T follicular helper cell (primary cell): ENCODE results near the gene OR51E1.

Source experiments
- DNase-seq: peaks from one replicate; pipeline ENCODE4 v3.0.0-alpha.2; 2020; ENCODE audit warnings: low read depth
- total RNA-seq, 2 experiments: gene quantifications; one replicate each; lab custom pipeline; 2026; lab: John Stamatoyannopoulos, UW

The OR51E1 gene
- total RNA-seq = 0 to 0.04 reads per million in 2 experiments

GRCh38 chr11:4643682-4644081 lies at the start of gene OR51E1:
Gene OR51E1 (plus strand): TSS chr11:4643982. CDS start chr11:4652527, 8,545 bp downstream.
- DNase-seq = no peak

- DNase-seq = no peak
Measured at GRCh38 chr11:4605057-4605456, 38.7 kb upstream of the OR51E1 start.

DNA sequence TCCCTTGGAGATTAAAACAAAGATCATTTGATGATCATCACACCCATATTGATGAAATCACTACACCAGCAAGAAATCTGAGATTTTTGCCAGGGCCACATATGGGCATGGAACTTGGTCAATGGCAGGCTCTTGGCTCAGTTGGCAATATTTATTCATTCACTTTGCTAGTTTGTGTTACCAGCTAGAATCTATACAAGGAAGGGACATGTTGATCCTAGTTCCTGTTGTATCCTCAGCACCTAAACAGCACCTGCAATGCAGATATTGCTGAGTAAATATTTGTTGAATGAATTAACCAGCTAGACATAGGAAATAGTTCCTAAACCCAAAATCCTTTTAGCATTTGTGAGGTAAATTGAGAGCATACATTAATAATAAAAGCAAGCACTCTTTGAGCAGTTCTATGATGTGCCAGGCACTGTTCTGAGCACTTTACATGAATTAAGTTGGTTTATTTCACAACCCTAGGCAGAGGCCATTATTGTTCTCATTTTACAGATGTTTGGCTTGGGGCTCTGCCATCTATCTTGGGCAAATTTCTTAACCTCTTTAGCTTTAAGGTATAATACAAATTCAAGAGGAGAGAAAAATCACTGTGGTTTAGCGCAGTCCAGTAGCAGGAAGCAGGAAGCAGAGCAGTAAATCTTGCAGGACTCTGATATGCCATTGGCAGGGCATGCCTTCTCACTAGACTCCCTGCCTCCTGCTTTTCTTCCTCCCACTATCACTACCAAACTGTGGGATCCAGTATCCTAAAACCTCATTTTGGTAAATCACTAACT lies 37.4 kb upstream of the OR51E1 start:
- DNase-seq = no peak

DNA sequence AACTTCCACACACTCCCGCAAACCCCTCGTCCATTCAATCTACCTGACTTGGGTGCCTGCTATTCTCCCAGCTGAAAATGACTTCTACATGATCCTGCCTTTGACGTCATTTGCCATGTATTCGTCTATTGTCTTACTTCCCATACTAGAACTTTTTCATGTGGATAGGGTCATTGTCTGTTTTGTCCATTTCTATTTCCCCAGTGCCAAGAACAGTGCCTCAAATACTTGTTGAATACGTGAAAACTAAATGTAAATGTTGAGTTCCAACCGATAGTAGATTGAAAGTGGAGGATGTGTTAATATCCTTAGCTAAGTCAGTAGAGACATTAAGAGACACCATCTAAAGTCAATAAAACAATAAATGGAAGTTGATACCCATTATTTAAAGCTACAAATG lies 36.7 kb upstream of the OR51E1 start:
- no peak for DNase-seq

- DNase-seq = peak; percentile 91
Measured at GRCh38 chr11:4607781-4608666, 35.8 kb upstream of the OR51E1 start, which contains the start of gene TRIM68. Gene TRIM68 (minus strand): TSS chr11:4608231. CDS start chr11:4605504, 2,727 bp downstream.

DNA sequence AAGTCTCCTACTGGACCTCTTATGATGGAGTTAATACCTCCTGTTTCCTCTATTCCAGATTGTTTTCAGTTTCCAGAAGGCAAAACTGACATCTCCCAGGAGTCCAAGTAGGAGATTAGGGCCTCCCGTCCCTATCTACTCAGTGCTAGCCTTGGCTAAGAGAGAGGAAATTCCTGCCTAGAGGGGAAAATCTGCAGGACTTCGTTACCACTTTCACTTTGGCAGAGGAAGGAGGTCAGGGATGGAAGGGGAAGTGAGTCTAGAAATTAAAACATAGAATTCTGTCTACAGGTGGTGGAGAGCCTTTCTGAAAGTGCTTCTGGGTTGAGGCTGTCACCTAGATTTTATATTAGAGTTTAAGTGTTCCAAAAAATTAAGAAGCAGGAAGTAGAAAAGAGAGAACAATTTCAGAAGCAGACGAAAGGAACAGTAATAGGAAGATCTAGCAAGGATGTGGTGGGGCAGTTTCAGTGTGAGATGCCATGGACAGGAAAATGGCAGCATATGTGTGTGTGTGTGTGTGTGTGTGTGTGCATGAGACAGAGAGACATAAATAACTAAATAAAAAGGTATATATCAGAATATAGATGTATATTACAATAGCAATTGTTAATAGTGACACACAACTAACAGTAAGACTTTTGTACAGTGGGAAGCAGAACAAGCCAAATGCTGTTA lies 33.4 kb upstream of the OR51E1 start:
- DNase-seq = no peak

- no peak for DNase-seq
Measured at GRCh38 chr11:4611986-4612385, 31.8 kb upstream of the OR51E1 start.

- no peak for DNase-seq
Measured at GRCh38 chr11:4615856-4616444, 27.8 kb upstream of the OR51E1 start.

DNA sequence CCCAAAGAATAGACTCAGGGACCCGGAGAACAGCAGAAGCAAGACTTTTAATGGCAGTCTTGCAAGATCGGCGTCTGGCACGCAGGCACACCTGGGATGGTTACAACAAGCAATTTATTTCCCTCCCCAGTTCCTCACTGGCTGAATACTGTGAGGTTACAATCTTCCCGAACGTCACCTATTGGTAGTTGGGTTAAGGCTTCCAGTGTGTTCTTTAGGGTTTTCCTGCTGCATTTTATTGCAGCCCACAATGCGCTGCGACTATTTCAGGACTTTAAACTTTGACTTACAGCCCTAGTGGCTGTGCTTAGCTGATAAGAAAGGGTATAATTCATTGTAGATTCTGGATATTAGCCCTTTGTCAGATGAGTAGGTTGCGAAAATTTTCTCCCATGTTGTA lies 24.3 kb upstream of the OR51E1 start:
- DNase-seq = no peak

GRCh38 chr11:4626207-4627099 lies 17.3 kb upstream of the OR51E1 start:
- peak; percentile 16 for DNase-seq

- no peak for DNase-seq
Measured at GRCh38 chr11:4636136-4636535, 7.6 kb upstream of the OR51E1 start.

GRCh38 chr11:4636962-4637661 lies 6.7 kb upstream of the OR51E1 start, which contains the start of gene OR51D1:
Gene OR51D1 (plus strand): TSS chr11:4637477. CDS start chr11:4639791, 2,314 bp downstream.
- DNase-seq = peak; percentile 50

- no peak for DNase-seq
Measured at GRCh38 chr11:4637662-4638047, 6.1 kb upstream of the OR51E1 start.

DNA sequence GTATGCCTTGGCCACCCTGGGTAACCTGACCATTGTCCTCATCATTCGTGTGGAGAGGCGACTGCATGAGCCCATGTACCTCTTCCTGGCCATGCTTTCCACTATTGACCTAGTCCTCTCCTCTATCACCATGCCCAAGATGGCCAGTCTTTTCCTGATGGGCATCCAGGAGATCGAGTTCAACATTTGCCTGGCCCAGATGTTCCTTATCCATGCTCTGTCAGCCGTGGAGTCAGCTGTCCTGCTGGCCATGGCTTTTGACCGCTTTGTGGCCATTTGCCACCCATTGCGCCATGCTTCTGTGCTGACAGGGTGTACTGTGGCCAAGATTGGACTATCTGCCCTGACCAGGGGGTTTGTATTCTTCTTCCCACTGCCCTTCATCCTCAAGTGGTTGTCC lies 3.9 kb upstream of the OR51E1 start:
- no peak for DNase-seq

- DNase-seq = no peak
Measured at GRCh38 chr11:4641501-4641900, 2.3 kb upstream of the OR51E1 start.

GRCh38 chr11:4642043-4642442 lies 1.7 kb upstream of the OR51E1 start:
- DNase-seq = no peak

- DNase-seq = no peak
Measured at GRCh38 chr11:4643076-4643475, 706 bp upstream of the OR51E1 start.

DNA sequence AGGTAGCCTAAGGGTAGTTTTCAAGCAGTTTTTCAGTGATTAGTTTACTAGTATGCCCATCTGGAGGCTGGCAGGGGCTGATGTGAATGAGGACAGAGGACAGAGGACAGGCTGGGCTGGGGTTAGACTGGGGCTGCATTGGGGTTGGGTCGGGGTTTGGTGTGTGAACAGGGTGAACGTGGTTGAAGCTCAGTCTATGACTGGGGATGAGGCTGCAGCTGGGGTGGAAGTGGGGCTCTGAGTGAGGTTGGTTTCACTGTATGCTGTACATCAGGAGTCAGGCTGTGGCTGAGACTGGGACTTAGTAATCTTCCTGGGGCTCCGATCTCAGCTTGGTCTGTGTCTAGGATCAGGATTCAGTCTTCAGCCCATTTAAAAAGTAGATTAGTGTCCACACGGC lies 451 bp downstream of the OR51E1 start:
- no peak for DNase-seq

GRCh38 chr11:4645974-4646373 lies 2.2 kb downstream of the OR51E1 start:
- no peak for DNase-seq

DNA sequence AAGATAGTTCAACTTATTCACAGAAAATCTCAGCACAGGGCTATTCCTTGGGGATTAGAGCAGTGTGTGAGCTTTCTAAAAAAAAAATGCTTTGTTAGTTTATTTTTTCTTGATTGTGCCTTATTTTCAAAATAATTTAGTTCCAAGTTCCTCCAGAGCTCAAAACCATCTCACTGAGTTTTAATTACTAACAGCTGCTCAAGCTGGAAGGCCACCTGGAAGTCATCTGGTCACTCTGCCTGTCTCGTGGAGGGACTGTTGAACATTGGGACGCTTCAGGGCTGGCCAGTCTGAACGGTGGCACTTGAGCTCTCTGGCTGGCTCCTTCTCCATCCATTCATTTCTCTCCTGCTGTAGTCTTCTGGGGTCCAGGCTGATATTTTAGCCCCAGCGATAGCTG lies 4.0 kb downstream of the OR51E1 start:
- no peak for DNase-seq
